ENCODE data around the gene PTH1R. TPM values are rescaled to one million over a fixed set of nuclear protein-coding genes. Genes with fewer than 3 reads are reported as not detected.

PTH1R gene
- total RNA-seq, 1 experiment from 2014 or later: 1.0 TPM

DNA sequence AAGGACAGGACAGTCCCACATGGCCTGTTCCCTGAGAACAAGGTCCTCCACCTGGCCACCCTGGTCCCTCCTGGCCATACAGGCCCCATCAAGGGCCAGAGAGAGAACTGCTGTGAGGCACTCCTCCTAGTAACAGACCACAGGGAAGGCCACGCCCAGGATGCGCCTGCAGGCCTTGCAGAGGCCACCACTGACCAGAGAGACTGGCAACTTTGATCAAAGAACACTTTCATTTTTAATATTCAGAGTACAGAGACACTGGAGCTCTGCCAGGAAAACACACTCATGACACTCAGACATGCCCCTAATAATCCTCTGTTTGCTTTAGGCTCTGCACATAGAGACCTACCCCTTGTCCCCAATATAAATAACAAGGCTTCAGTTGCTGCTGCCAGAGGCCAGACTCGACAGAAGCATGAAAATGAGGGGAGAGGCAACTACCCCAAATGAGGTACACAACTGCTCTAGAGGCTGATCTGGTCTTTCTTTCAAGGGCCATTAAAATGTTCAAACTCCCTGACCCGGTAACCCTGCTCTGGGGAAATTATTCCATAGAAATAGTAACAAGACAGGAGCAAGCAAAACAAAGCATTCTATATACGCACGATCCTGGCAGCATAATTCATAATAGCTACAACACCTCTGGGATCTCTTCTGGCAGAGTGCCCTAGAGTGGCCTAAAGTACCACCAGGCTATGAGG, 54.3 kb downstream of the PTH1R start:
- no peak overlapping the region for H2BK120ac ChIP-seq (ENCODE audit: low read depth, low read length, poor library complexity, severe bottlenecking)
- TF ChIP-seq, protein P1, sequence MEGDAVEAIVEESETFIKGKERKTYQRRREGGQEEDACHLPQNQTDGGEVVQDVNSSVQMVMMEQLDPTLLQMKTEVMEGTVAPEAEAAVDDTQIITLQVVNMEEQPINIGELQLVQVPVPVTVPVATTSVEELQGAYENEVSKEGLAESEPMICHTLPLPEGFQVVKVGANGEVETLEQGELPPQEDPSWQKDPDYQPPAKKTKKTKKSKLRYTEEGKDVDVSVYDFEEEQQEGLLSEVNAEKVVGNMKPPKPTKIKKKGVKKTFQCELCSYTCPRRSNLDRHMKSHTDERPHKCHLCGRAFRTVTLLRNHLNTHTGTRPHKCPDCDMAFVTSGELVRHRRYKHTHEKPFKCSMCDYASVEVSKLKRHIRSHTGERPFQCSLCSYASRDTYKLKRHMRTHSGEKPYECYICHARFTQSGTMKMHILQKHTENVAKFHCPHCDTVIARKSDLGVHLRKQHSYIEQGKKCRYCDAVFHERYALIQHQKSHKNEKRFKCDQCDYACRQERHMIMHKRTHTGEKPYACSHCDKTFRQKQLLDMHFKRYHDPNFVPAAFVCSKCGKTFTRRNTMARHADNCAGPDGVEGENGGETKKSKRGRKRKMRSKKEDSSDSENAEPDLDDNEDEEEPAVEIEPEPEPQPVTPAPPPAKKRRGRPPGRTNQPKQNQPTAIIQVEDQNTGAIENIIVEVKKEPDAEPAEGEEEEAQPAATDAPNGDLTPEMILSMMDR (conservative IDR thresholded peaks at IDR 0.05): no peak
- H4K8ac ChIP-seq (replicated peaks; ENCODE audit: insufficient read length, low read depth, low read length): no peak overlapping the region
- no peak overlapping the region for H3K4ac ChIP-seq (ENCODE audit: low read depth, low read length)
- Mint-ChIP-seq H3K4me1 (peaks cover 40 to 42% of the 10 kb centered on the region in 2 experiments), H3K27ac (peak overlapping the region; percentile 25 to 41 (median 27); a peak in 2 of 7 replicates), H3K27me3 (ENCODE audit: low read depth) (no peaks in the 10 kb centered on the region), H3K36me3 (ENCODE audit: insufficient read depth in 1 of 3, low read depth in 3 of 3) (peaks cover 7 to 28% (median 20%) of the 10 kb centered on the region in 3 experiments; a peak in 6 of 7 replicates), H3K9me3 (no peaks in the 10 kb centered on the region), H3K4me3 (no peak overlapping the region; a peak in 1 of 5 replicates)
- no peak overlapping the region for H3K18ac ChIP-seq (ENCODE audit: insufficient read length, low read depth, low read length)
- peaks cover 6% of the 10 kb centered on the region; the same call in 1 of the 2 replicates for H3K79me2 ChIP-seq (ENCODE audit: insufficient read depth, low read length)
- no peaks in the 10 kb centered on the region for H4K20me1 ChIP-seq (ENCODE audit: control insufficient read depth, insufficient read depth, insufficient read length)
- peaks cover 4% of the 10 kb centered on the region for H3K79me1 ChIP-seq (ENCODE audit: insufficient read depth, low read depth, low read length, poor library complexity, severe bottlenecking)
- H3K9me3 ChIP-seq (ENCODE audit: control insufficient read depth, low read depth, low read length): no peaks in the 10 kb centered on the region
- H2AK5ac ChIP-seq (ENCODE audit: insufficient read length, low read length): no peak overlapping the region
- no peak overlapping the region for H2AFZ ChIP-seq (ENCODE audit: low read length)
- H3K27ac ChIP-seq (ENCODE audit: insufficient read length, low read depth, low read length): no peak overlapping the region
- H4K5ac ChIP-seq (ENCODE audit: insufficient read length, low read depth, low read length): no peak overlapping the region
- no CpG with 5 or more reads among the region's 6 CpGs for WGBS (ENCODE audit: extremely low coverage, insufficient read length, low lambda C conversion rate)
- no peak overlapping the region for H2BK5ac ChIP-seq (ENCODE audit: insufficient read length, low read length)
- H4K91ac ChIP-seq (ENCODE audit: insufficient read length, low read depth, low read length): no peak overlapping the region
- H3K27me3 ChIP-seq (ENCODE audit: insufficient read depth, low read length): no peaks in the 10 kb centered on the region
- H3K23ac ChIP-seq (ENCODE audit: insufficient read length, low read depth, low read length): no peak overlapping the region
- H3K4me2 ChIP-seq (ENCODE audit: insufficient read depth, insufficient read length, low read length): no peak overlapping the region
- peaks cover 8% of the 10 kb centered on the region; the same call in 1 of the 2 replicates for H3K4me1 ChIP-seq (ENCODE audit: insufficient read depth, low read length)
- no peak overlapping the region for H2BK12ac ChIP-seq (ENCODE audit: insufficient read length, low read depth, low read length)
- no peaks in the 10 kb centered on the region for H3K23me2 ChIP-seq (ENCODE audit: insufficient read length, low read depth, low read length, poor library complexity, severe bottlenecking)
- H2BK20ac ChIP-seq (ENCODE audit: low read depth, low read length, poor library complexity, severe bottlenecking): no peak overlapping the region
- H3K56ac ChIP-seq (ENCODE audit: insufficient read length, low read depth, low read length): no peak overlapping the region
- no peak overlapping the region for H2BK15ac ChIP-seq (ENCODE audit: low read depth, low read length)
- no peak overlapping the region for H3K14ac ChIP-seq (ENCODE audit: insufficient read depth, low read length)
- no peak for DNase-seq
- H3K9ac ChIP-seq (ENCODE audit: extremely low read depth, insufficient read length, low read length): no peak overlapping the region
- H3T11ph ChIP-seq (ENCODE audit: low read length): no peak overlapping the region

All from H9 (cell line).